Raji (cell line): ENCODE measurements around the gene TPP1.
A peak's percentile ranks its signal among the peaks of the same experiment; 100 is the strongest.

Experiments
- POLR2A ChIP-seq: IDR thresholded peaks from 2 replicates; pipeline ENCODE4 v1.6.1; 2011; ENCODE audit warnings: low read depth, low read length, control low read depth; ENCODE audit not compliant: insufficient read depth

Gene TPP1

DNA sequence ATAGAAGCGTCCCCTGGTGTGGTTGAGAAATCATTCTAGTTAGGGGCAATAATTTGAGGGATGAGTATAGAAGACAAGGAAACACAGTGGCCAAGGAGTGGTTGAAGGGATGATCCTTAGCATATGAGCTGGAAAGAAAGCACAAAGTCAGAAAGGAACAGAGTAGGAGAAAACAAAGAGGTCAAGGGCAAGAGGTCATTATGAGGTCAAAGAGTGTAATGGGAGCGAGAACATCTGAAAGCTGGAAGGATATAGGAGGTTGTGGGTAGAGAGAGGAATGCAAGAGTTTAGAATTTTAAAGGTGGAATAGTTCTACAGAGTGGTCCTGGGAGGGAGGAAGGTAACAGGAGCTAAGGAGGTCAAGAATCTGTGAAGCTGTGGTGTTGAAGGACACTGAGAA is 34.4 kb upstream of the TPP1 start:
- no peak for TF ChIP-seq POLR2A

DNA sequence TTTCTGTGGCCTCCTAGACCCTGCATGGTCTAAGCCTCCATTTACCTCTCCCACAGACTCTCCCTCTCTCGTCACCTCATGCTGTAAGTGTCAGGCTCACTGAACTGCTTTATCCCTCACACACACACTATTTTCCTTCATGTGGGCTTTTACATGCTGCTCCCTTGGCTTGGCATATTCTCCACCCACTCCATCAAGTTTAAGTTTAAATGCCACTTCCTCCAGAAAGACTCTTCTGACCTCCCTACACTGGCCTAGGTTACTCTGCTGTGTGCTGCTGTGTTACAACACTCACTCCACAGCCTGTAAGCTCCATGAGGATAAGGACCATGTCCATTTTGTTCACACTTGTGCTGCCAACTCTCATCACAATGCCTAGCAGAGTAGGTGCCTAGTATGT is 33.9 kb upstream of the TPP1 start:
- no peak for TF ChIP-seq POLR2A

DNA sequence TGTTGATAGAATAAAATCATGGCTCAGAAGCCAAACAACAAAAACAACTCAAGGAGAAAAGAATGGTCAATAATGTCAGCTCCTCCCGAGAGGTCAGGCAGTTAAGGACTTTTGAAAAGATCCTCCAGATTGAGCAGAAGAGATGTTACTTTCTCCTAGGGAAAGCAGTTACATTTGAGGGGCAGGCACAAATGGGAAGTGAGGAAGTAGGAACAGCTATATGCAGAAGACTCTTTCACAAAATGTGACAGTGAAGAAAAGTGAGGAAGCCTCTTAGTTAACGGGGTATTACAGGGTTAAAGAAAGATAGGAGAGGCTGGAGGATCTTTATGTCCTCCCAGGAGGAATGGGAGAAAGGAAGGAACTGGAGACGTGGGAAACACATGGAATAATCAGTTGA is 33.0 kb upstream of the TPP1 start:
- no peak for TF ChIP-seq POLR2A

DNA sequence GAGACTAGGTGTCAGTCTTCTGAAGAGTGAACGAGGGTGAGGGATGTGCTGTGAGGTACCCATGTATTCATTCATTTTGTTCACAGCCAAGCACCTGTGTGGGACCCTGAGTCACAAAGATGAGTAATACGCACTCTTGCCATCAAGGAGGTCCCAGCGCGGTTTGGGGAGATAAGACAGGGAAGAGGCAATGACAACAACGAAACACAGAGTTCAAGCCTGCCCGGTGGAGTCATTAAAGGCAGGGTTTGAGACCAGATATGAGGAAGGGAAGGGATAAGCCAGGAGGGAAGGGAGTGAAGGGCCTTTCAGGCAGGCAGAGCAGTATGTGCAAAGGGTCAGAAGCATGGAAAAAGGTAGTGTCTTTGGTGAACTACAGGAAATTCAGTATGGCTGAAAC is 31.8 kb upstream of the TPP1 start:
- TF ChIP-seq POLR2A = no peak

DNA sequence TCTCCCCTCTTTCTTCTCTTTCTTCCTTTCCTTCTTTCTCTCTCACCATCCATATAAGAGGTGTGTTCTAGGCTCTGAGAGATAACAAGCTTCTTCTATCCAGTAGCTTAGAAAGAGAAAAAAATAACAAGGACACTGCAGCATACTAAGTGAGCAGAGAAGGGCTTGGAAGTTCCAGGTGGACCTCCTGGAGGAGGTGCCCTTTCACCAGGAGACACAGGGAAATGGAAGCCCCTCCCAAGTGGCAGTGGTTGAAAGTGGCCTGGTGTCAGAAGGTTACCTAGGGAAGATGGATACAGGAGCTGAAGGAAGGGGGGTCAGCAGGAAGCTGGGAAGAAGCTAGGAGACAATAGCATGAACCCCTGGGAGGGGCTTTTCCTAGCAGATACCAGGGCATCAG is 30.9 kb upstream of the TPP1 start:
- no peak for TF ChIP-seq POLR2A

DNA sequence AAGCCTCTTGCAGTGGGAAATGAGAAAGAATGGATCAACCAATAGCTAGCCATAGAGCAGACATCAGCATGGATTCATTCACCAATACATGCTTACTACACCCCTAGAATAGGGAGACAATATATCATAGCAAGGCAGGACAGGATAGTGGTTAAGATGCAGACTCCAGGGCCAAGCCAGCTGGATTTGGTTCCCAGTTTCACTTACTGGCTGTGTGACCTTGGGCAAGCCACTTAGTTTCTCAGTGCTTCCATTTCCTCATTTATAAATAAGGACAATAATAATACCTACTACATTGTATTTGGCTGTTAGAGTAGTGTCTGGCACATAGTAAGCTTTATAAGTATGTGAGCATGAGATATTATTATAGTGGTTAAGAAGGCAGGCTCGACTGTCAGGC is 29.3 kb upstream of the TPP1 start:
- TF ChIP-seq POLR2A = no peak

DNA sequence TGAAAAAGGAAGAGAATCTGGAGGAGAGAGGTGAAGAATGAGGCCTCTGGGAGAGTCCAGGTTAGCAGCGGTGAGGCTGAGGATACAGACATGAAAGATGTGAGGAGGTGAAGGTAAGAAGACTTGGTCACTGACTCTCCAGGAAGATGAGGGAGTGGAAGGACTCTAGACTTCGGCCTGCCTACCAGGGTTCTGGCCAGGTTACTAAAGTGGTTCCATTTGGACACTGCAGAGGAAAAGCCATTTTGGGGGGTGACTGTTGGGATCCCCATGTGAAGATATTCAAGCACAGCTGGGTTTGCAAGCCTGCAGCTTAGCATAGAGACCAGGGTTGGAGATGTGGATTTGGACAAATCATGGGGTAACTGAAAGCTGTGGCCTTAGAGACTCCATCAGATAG is 28.6 kb upstream of the TPP1 start:
- no peak for TF ChIP-seq POLR2A

DNA sequence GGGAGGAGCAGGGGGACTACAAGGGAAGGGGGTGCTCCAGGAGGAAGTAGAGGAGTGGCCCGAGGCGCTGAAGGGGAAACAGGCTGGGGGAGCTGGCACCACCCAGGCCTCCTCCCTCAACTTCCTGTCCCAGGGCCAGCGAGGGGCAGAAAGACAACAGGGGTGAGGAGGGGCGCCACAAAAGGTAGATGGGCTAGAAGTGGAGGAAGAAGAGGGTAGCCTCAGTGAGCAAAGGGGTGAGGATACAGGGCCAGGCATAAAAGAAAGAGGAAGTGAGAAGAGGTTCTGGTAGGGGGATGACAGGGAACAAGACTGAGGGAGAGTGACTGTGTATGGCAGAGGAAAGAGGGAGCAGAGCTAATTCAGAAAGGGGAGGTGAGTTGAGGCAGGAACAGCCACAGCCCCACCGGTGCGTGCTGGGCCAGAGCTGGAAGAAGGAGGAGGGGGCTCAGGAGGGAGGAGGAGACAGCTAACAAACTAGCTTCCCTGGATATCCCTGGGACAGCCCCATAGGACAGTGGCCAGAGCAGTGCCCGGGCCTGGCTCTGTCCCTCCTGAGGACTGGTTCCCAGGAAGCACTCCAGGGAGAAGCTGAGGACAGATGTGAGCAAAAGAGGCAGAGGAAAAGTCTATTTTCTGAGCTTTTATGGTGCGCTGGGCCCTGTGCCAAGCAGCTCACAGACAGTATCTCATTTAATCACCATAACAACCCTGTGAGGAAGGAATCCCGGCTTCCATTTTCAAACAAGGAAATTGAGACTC is 27.9 kb upstream of the TPP1 start:
- TF ChIP-seq POLR2A = 0 out of 2 replicates have a peak, but pooled peaks have one; percentile 31

DNA sequence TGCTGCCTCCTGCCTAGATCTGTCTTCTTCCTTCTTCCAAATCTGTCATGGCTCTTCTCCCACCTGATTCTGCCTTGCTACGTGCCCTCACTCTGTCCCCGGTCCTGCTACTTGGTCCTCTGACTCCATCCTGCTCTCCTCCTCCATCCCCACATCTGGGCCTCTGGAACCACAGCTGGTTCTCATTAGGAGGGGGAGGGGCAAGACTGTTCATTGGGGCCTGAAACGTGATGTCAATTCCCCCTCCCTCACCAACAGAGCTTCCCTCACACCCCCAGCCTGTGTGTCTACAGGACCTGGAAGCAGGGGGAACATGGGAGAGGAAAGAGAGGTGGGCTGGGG is 27.3 kb upstream of the TPP1 start:
- TF ChIP-seq POLR2A = no peak

DNA sequence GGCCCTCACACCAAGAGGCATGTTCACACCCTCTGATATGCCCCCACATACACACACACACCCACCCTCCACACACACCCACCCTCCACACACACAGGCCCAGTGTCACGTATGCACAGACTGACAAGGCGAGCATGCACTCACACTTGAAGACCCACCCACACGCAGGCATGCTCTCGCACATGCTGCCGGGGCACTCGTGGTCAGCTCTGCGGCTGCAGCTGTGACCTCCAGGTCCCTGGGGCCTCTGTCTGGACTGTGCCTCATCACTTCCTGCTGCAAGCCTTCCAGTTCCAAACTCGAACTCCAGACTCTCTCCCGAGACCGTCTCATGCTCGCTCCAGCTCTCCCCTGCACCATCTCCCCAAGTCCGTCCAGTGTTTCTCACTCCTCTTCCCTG is 26.8 kb upstream of the TPP1 start:
- TF ChIP-seq POLR2A = no peak

DNA sequence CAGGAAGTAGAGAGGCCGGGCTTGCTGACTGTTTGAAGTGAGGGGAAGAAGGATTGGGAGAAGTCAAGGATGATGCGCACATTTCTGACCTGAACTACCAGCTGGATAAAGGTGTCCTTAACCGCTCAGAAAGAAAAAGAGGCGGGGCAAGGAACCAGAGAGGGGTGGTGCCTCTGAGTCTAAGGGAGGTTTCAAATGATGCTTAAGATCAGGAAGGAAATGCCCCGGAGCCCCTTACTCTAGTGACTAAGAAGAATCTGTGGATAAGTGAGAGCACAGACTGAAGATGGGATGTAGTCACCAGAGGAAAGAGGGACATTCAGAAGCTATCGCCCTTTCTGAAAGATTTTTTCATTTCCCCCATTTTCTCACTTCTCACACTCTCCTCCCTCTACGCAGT is 23.7 kb upstream of the TPP1 start:
- no peak for TF ChIP-seq POLR2A

DNA sequence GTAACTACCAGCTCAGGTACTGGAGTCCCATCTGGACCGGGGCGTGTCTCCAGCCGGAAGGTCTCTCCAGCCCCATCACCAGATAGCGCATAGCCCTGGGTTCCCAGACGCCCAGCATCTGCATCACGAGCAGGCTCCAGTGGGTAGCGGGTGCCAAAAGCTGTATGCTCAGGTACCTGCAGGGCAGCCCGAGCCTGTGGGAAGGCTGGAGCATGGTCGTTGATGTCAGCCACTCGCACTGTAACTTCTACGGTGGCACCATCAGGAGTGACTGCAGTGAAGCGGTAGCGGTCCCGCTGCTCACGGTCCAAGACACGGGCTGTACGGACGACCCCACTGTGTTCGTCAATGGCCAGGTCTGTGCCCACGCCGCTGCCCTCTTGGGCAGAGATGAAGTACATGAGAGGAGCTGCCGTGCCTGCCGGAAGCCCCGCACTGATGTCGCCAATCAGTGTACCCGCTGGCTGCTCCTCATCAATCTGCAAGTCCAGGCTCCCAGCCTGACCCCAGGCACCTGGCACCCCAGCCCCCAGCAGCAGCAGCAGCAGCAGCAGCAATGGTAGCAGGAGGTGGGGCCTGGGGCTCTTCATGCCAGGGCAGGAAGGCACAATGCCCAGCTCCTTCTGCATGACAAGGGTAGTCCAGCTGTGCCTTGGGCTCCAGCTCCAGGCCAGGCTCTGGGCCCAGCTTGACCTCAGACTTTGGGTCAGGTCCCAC is 21.9 kb upstream of the TPP1 start:
- no peak for TF ChIP-seq POLR2A

DNA sequence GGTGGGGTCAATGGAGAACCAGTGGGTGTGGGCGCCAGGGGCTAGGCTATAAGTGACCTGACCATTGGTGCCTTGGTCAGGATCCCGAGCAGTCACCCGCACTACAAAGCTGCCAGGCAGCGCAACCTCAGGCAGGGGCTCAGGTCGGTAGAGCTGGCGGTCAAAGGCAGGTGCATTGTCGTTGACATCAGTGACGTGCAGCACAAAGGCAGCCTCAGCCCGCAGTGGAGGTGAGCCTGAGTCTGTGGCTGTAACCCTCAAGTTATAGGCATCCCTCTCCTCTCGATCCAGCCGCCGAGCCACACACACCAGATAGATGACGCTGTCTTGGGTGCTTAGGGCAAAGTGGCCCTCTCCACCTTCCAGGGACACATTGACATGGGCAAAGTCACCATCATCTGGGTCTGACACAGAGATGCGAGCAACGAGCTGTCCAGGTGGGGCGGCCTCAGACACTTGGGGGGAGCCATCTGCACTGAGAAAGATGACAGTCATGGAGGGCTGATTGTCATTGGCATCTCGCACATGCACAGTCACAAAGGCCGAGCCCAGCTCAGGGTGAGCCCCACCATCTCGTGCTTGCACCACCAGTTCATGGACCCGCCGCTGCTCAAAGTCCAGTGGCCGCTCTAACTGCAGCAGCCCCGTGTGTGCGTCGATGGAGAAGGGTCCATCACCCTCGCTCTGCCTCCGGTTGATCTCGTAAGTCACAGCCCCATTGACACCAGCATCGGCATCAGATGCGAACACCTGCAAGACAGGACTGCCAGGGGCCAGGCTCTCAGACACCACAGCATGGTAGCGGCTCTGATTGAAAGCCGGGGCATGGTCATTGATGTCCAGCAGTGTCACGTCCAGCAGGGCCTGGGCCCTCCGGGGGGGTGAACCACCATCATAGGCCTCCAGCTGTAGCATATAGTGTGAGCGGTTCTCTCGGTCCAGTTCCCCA is 21.1 kb upstream of the TPP1 start:
- TF ChIP-seq POLR2A = no peak

DNA sequence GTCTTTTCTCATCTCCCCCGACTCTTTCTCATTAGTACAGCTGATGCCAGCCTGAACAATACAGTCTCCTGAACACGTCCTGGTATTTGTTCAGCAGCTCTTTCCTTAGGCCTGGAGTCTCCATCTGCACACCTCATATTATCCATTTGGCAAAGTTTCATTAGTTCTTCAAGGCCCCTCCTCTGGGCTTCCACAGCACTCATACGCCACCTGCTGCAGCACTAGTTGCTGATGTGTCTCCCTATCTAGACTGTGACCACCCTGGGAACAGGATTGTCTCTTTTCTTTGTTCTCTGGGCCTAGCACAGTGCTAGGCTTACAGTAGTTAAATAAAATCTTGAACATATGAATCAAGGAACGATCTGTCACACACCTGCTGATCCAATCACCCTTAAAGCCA is 19.2 kb upstream of the TPP1 start:
- no peak for TF ChIP-seq POLR2A

DNA sequence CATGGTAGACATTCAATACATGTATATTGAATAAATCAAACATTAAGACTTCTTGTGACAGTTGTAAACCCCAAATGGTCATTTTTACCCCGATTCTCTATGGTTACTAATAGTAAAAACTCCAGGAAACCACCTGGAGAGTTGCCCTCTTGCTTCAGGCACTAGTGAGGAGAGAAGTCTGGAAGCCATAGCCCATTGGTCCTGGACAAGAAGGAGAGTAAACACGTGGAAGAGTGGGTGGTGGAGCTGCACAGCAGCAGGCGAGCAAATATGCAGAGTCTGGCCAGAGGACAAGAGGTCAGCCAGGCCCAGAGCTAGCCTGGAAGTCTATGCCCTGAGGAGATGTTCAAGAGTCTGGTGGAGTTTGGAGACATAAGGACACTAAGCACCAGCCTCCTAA is 18.6 kb upstream of the TPP1 start:
- TF ChIP-seq POLR2A = no peak

DNA sequence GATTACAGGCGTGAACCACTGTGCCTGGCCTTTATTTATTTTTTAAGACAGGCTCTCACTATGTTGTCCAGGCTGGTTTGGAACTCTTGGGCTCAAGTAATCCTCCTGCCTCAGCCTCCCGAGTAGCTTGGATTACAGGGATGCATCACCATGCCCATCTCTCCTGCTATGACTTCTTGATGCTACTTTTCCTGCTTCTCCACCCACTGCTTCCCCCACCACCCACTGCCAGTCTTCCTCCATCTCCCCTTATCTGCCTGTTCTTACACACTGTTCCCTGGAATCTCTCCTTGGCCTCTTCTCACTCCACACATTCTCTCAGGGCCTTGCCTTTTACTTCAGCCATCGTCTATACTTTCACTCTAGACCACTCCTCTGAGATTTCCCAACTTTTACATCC is 17.3 kb upstream of the TPP1 start:
- no peak for TF ChIP-seq POLR2A
